ENCODE data around the gene U2AF2. TPM values are rescaled to one million over a fixed set of nuclear protein-coding genes. Genes with fewer than 3 reads are reported as not detected.
A peak's percentile ranks its signal among the peaks of the same experiment; 100 is the strongest.

Gene U2AF2
- total and polyA plus RNA-seq, 9 of the 15 experiments (the other 6 are each of a cell fraction or from before 2014, with no cell fraction given): 3.0 to 331 (median 157) TPM

DNA sequence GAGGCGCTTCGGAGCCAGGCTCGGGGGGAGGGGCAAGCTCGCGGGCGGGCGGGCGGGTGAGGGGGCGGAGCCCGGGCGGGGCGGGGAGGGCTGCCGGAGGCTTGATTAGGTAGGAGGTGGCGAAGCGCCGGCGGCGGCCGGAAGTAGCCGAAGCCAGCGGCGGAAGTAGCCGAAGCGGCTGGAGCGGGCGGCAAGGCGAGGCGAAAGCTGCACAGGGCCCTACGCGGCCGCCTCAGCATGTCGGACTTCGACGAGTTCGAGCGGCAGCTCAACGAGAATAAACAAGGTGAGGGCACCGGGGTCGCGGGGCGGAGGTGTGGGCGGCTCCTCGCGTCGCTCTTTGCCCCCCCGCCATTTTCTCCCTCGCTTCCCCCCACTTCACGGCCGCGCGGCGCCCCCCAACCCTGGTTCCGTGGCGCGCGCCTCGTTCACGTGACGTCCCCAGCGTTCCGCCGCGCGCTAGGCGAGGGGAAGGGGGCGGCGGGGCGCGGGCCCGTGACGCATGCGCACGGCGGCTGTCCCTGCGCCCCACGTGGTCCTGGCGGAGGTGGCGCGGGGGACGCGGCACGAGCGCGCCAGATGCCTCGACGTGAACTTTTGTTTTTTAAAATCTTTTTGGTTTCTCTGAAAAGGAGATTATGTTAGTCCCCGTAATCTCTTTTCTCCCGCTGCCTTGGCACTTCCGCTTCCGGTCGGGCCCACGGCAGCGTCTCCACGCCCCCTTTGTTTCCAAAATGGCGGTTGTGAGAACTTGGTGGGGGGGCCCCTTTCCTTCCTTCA lies at the start of gene U2AF2 (continued):
- TF ChIP-seq, protein P1, sequence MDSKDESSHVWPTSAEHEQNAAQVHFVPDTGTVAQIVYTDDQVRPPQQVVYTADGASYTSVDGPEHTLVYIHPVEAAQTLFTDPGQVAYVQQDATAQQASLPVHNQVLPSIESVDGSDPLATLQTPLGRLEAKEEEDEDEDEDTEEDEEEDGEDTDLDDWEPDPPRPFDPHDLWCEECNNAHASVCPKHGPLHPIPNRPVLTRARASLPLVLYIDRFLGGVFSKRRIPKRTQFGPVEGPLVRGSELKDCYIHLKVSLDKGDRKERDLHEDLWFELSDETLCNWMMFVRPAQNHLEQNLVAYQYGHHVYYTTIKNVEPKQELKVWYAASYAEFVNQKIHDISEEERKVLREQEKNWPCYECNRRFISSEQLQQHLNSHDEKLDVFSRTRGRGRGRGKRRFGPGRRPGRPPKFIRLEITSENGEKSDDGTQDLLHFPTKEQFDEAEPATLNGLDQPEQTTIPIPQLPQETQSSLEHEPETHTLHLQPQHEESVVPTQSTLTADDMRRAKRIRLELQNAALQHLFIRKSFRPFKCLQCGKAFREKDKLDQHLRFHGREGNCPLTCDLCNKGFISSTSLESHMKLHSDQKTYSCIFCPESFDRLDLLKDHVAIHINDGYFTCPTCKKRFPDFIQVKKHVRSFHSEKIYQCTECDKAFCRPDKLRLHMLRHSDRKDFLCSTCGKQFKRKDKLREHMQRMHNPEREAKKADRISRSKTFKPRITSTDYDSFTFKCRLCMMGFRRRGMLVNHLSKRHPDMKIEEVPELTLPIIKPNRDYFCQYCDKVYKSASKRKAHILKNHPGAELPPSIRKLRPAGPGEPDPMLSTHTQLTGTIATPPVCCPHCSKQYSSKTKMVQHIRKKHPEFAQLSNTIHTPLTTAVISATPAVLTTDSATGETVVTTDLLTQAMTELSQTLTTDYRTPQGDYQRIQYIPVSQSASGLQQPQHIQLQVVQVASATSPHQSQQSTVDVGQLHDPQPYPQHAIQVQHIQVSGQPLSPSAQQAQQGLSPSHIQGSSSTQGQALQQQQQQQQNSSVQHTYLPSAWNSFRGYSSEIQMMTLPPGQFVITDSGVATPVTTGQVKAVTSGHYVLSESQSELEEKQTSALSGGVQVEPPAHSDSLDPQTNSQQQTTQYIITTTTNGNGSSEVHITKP (IDR thresholded peaks at IDR 0.05; ENCODE audit: partially characterized antibody): no peak
- no peak for TF ChIP-seq CBFA2T2 (conservative IDR thresholded peaks at IDR 0.05)
- no peak for TF ChIP-seq ILK (tag; IDR thresholded peaks at IDR 0.05; ENCODE audit: borderline replicate concordance, low read depth)
- no peak for TF ChIP-seq SNRNP70 (optimal IDR thresholded peaks at IDR 0.05; ENCODE audit: low read depth, low read length)
- TF ChIP-seq, protein P2, sequence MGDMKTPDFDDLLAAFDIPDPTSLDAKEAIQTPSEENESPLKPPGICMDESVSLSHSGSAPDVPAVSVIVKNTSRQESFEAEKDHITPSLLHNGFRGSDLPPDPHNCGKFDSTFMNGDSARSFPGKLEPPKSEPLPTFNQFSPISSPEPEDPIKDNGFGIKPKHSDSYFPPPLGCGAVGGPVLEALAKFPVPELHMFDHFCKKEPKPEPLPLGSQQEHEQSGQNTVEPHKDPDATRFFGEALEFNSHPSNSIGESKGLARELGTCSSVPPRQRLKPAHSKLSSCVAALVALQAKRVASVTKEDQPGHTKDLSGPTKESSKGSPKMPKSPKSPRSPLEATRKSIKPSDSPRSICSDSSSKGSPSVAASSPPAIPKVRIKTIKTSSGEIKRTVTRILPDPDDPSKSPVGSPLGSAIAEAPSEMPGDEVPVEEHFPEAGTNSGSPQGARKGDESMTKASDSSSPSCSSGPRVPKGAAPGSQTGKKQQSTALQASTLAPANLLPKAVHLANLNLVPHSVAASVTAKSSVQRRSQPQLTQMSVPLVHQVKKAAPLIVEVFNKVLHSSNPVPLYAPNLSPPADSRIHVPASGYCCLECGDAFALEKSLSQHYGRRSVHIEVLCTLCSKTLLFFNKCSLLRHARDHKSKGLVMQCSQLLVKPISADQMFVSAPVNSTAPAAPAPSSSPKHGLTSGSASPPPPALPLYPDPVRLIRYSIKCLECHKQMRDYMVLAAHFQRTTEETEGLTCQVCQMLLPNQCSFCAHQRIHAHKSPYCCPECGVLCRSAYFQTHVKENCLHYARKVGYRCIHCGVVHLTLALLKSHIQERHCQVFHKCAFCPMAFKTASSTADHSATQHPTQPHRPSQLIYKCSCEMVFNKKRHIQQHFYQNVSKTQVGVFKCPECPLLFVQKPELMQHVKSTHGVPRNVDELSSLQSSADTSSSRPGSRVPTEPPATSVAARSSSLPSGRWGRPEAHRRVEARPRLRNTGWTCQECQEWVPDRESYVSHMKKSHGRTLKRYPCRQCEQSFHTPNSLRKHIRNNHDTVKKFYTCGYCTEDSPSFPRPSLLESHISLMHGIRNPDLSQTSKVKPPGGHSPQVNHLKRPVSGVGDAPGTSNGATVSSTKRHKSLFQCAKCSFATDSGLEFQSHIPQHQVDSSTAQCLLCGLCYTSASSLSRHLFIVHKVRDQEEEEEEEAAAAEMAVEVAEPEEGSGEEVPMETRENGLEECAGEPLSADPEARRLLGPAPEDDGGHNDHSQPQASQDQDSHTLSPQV (IDR thresholded peaks at IDR 0.05): peak; percentile 85
- TF ChIP-seq, protein P3, sequence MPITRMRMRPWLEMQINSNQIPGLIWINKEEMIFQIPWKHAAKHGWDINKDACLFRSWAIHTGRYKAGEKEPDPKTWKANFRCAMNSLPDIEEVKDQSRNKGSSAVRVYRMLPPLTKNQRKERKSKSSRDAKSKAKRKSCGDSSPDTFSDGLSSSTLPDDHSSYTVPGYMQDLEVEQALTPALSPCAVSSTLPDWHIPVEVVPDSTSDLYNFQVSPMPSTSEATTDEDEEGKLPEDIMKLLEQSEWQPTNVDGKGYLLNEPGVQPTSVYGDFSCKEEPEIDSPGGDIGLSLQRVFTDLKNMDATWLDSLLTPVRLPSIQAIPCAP (CRISPR knock-in tag; IDR thresholded peaks at IDR 0.05; ENCODE audit: borderline replicate concordance): no peak
- TF ChIP-seq TARDBP (IDR thresholded peaks at IDR 0.05): 0 out of 2 replicates have a peak, but pooled peaks have one; percentile 44
- TF ChIP-seq SMARCA5 (IDR thresholded peaks at IDR 0.05): no peak
- no peak for TF ChIP-seq ZKSCAN3 (CRISPR knock-in tag; IDR thresholded peaks at IDR 0.05)
- no peak for TF ChIP-seq NR2C1 (IDR thresholded peaks at IDR 0.05)
- peak; percentile 25; the same call in 1 of the 2 replicates for TF ChIP-seq NR2C1 (tag; IDR thresholded peaks at IDR 0.05)
- TF ChIP-seq ZSCAN29 (IDR thresholded peaks at IDR 0.05): 0 out of 2 replicates have a peak, but pooled peaks have one; percentile 25
- TF ChIP-seq, protein P4, sequence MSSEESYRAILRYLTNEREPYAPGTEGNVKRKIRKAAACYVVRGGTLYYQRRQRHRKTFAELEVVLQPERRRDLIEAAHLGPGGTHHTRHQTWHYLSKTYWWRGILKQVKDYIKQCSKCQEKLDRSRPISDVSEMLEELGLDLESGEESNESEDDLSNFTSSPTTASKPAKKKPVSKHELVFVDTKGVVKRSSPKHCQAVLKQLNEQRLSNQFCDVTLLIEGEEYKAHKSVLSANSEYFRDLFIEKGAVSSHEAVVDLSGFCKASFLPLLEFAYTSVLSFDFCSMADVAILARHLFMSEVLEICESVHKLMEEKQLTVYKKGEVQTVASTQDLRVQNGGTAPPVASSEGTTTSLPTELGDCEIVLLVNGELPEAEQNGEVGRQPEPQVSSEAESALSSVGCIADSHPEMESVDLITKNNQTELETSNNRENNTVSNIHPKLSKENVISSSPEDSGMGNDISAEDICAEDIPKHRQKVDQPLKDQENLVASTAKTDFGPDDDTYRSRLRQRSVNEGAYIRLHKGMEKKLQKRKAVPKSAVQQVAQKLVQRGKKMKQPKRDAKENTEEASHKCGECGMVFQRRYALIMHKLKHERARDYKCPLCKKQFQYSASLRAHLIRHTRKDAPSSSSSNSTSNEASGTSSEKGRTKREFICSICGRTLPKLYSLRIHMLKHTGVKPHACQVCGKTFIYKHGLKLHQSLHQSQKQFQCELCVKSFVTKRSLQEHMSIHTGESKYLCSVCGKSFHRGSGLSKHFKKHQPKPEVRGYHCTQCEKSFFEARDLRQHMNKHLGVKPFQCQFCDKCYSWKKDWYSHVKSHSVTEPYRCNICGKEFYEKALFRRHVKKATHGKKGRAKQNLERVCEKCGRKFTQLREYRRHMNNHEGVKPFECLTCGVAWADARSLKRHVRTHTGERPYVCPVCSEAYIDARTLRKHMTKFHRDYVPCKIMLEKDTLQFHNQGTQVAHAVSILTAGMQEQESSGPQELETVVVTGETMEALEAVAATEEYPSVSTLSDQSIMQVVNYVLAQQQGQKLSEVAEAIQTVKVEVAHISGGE (CRISPR knock-in tag; IDR thresholded peaks at IDR 0.05): peak in 2 of 3 experiments; percentile 50 to 83; a peak in 1 of 6 replicates
- TF ChIP-seq SMAD1 (IDR thresholded peaks at IDR 0.05; ENCODE audit: low read depth, low read length, partially characterized antibody): peak; percentile 13

Measured in K562 (cell line).